SK-N-SH treated with all-trans-retinoic acid at 6 μM for 48 hours (cell line): ENCODE measurements around the gene RBMS3.

Experiments used
- ESRRG ChIP-seq: fragments of 250-450 bp; sonication (Bioruptor Pico); IDR thresholded peaks from 2 replicates; pipeline ENCODE4 v1.6.1; 2021; ENCODE audit warnings: mild to moderate bottlenecking
- OSR1 ChIP-seq: fragments of 250-450 bp; sonication (Bioruptor Pico); IDR thresholded peaks from 2 replicates; pipeline ENCODE4 v1.8.0; 2022; ENCODE audit warnings: moderate library complexity, mild to moderate bottlenecking, inconsistent platforms
- RARB ChIP-seq: fragments of 250-450 bp; sonication (Bioruptor Pico); IDR thresholded peaks from 2 replicates; pipeline ENCODE4 v1.8.0; 2021; ENCODE audit warnings: mild to moderate bottlenecking, moderate library complexity
- ZFP30 ChIP-seq: fragments of 450-650 bp; formaldehyde crosslinking; IDR thresholded peaks from 2 replicates; pipeline ENCODE4 v1.5.0; 2022; ENCODE audit warnings: mild to moderate bottlenecking, moderate library complexity
- TF ChIP-seq, protein P1 (sequence below): fragments of 250-450 bp; sonication (Bioruptor Pico); IDR thresholded peaks from 2 replicates; pipeline ENCODE4 v1.5.1; 2020; ENCODE audit warnings: low read depth, mild to moderate bottlenecking, moderate library complexity
- TF ChIP-seq, protein P2 (sequence below): fragments of 250-450 bp; sonication (Bioruptor Pico); IDR thresholded peaks from 2 replicates; pipeline ENCODE4 v1.5.1; 2021; ENCODE audit warnings: mild to moderate bottlenecking, moderate library complexity
- TF ChIP-seq, protein P3 (sequence below): fragments of 250-450 bp; sonication (Bioruptor Pico); IDR thresholded peaks from 2 replicates; pipeline ENCODE4 v1.8.0; 2020; ENCODE audit warnings: mild to moderate bottlenecking, moderate library complexity, borderline replicate concordance

DNA sequence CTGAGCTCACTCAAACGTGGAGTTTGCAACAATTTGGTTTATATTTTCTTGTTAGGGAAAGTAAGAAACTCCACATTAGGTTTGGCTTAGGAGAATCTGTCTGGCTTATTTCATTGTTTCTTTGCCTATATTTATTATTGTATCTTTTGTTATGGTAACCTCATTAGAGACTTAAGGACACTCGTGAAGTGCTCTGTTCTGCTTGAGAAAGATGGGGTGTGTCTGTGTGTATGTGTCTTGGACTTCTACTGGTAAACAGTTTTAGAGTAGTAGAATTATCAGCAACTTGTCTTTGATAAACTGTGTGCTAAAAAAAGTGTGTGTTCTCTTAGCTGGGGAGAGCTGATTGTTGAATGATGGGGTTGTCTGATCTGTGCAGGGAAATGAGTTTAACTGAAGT is 306.5 kb downstream of the RBMS3 start:
- TF ChIP-seq ZFP30 (no peak), ESRRG (no peak), RARB (CRISPR knock-in tag) (no peak), OSR1 (no peak)
- TF ChIP-seq, protein P1, sequence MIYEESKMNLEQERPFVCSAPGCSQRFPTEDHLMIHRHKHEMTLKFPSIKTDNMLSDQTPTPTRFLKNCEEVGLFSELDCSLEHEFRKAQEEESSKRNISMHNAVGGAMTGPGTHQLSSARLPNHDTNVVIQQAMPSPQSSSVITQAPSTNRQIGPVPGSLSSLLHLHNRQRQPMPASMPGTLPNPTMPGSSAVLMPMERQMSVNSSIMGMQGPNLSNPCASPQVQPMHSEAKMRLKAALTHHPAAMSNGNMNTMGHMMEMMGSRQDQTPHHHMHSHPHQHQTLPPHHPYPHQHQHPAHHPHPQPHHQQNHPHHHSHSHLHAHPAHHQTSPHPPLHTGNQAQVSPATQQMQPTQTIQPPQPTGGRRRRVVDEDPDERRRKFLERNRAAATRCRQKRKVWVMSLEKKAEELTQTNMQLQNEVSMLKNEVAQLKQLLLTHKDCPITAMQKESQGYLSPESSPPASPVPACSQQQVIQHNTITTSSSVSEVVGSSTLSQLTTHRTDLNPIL: no peak
- TF ChIP-seq, protein P2, sequence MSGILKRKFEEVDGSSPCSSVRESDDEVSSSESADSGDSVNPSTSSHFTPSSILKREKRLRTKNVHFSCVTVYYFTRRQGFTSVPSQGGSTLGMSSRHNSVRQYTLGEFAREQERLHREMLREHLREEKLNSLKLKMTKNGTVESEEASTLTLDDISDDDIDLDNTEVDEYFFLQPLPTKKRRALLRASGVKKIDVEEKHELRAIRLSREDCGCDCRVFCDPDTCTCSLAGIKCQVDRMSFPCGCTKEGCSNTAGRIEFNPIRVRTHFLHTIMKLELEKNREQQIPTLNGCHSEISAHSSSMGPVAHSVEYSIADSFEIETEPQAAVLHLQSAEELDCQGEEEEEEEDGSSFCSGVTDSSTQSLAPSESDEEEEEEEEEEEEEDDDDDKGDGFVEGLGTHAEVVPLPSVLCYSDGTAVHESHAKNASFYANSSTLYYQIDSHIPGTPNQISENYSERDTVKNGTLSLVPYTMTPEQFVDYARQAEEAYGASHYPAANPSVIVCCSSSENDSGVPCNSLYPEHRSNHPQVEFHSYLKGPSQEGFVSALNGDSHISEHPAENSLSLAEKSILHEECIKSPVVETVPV (CRISPR knock-in tag): no peak
- TF ChIP-seq, protein P3, sequence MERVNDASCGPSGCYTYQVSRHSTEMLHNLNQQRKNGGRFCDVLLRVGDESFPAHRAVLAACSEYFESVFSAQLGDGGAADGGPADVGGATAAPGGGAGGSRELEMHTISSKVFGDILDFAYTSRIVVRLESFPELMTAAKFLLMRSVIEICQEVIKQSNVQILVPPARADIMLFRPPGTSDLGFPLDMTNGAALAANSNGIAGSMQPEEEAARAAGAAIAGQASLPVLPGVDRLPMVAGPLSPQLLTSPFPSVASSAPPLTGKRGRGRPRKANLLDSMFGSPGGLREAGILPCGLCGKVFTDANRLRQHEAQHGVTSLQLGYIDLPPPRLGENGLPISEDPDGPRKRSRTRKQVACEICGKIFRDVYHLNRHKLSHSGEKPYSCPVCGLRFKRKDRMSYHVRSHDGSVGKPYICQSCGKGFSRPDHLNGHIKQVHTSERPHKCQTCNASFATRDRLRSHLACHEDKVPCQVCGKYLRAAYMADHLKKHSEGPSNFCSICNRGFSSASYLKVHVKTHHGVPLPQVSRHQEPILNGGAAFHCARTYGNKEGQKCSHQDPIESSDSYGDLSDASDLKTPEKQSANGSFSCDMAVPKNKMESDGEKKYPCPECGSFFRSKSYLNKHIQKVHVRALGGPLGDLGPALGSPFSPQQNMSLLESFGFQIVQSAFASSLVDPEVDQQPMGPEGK (CRISPR knock-in tag): no peak
